ENCODE data around the gene FHOD1.
A peak's percentile ranks its signal among the peaks of the same experiment; 100 is the strongest.

The FHOD1 gene
- total RNA-seq = 29.2 to 44.7 (median 34.2) reads per million in 4 donors

DNA sequence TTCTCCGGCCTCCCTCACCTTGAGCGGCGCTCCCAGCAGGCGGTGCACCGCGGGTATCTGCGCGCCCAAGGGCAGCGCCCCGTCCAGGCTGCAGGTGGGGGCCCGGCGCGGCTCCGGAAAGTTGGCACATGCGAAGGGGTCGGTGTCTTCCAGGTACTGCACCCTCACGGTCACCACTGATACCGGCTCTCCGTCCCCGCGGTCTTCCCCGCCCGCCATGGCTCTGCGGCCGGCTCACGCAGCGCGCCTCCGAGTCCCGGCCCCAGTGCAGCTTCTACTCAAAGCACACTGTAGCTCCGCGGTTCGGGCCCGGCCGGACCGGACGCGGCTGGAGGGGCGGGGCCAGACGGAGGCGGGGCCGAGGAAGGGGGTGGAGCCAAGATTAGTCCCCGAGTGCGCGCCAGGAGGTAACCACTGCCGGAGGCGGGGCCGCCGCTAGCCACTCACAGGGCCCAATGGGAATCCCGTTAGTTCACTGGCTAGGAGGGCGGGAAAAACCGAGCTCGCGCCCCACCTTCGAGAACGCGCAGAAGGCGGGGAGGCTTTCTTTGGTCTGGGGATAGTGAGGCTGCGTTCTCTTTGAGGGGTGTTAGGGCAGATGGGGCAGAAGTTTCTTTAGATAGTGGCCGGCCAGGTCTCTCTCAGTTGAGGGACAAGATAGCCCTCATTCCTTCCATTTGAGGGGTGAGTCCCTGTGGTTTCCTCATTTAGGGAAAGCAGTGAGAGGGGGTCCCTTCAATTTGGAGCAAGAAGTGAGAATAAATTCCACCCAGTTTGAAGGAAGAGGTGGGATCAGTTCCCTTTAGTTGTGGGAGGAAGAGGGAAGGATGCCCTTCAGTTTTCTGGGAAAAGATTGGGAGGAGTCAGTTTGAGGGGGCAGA, at the start of gene FHOD1:
TSS of gene FHOD1 (minus strand) at position 290 of the 881 bp plus-strand sequence. CDS start at position 219, 71 bp downstream.
- peak; percentile 91 to 97 (median 94) for DNase-seq

DNA sequence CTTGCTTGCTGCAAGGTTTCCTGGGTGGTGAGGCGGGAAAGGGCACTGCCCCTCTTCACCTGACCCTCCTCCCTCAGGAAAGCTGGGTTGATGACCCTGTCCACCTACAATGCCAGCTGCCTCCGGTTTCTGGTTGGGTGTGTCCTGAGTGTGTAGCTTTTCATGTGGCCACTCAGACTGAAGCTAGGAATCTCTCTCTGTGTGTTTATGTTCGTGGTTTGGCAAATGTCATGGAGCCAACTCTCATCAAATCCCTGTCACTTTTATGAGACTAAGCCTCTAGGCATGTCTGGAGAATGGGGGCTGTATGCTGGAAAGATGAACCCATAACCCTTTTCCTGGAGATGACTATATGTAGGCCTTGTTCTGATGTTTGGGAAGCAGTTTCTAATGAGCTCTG, 49.1 kb upstream of the FHOD1 start:
- DNase-seq = no peak

DNA sequence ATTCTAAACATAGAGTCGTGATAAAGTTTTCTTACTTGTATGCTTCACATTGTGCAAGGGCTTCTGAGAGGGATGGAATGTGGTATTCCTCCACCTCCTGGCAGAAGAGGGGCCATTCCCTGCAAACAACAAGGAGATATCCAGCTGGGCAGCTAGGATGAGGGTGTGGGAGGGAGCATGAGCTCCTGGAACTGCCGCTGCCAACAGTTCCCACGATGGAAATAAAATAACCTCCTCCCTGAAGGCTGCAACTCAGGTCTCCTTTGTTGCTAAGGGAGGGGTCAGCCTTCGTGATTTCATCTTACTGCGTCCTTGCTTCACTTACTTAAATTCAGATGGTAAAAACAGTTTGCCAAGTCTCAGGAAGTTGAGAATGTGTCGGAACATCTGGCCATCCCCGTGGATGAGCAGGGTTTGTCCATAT, 47.7 kb upstream of the FHOD1 start:
- no peak for DNase-seq

DNA sequence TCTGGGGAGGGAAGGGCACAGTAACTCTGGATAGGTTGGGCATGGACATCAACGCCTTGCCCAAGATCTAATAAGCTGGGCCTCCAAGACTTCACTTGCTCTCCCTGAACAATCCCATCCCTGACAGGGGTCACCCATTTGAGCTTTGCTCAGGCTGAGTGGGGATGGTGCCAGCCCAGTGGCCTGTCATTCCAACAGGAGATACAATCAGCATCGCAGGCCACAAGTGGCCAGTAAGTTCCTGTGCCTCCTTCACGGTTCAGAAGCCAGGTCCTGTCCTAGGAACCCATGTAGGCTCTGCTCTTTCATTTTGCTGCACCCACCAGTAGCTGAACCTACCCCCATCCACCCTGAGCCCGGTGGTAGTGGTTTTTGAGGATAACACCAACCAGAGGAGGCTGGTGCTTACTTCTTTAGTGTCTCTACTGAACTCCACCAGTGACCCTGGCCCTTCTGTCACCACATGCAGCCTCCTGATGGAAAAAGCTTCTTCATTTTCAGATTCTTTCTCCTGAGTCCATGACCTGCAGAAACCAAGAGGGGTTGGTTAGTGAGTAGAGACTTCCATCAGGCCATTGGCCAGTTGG, 47.0 kb upstream of the FHOD1 start:
- DNase-seq = no peak

DNA sequence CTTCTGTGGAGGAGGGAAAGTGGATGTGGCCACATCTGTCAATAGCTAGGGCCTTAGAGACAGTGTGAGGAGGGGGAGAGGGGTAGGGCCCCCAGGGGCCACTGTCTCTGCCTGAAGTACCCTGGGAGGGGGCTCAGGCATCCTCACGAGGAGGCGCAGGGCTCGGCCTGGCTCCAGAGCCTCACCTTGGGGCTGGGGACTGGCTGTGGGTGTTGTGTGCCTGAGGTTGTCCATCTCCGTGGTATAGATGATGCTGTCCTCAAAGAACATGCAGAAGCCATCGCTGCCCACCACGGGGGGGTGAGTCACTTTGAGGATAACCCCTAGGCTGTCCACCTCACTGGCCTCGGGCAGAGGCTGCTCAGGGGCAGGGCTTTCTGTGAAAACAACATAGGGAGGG, 44.2 kb upstream of the FHOD1 start:
- DNase-seq = no peak

DNA sequence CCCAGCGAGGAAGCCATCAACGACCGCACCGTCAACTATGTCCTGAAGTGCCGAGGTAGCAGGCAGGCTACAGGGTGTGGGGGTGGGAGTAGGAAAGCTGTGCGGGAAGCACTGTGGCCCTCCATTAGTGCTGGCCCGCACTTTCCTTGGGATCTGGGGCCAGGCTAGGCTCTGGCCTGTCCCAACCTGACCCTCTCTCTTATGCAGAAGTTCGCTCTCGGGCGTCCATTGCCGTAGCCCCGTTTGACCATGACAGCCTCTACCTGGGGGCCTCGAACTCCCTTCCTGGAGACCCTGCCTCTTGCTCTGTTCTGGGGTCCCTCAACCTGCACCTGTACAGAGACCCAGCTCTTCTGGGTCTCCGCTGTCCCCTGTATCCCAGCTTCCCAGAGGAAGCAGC, 40.7 kb upstream of the FHOD1 start:
- DNase-seq = no peak

DNA sequence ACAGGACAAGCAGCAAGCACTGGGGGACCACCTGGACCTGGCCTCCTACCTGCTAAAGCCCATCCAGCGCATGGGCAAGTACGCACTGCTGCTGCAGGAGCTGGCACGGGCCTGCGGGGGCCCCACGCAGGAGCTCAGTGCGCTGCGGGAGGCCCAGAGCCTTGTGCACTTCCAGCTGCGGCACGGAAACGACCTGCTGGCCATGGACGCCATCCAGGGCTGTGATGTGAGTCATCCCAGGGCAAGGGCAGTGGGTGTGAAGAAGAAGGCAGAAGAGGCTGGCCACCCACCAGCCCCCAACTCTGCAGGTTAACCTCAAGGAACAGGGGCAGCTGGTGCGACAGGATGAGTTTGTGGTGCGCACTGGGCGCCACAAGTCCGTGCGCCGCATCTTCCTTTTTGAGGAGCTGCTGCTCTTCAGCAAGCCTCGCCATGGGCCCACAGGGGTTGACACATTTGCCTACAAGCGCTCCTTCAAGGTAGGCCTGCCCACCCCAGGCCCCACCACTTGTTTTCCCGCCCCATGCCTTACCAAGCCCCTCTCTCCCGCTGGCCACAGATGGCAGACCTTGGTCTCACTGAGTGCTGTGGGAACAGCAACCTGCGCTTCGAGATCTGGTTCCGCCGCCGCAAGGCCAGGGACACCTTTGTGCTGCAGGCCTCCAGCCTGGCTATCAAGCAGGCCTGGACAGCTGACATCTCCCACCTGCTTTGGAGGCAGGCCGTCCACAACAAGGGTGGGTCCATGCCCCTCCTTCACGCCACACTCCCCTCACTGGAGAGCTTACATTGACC, 39.4 kb upstream of the FHOD1 start:
- DNase-seq = no peak

DNA sequence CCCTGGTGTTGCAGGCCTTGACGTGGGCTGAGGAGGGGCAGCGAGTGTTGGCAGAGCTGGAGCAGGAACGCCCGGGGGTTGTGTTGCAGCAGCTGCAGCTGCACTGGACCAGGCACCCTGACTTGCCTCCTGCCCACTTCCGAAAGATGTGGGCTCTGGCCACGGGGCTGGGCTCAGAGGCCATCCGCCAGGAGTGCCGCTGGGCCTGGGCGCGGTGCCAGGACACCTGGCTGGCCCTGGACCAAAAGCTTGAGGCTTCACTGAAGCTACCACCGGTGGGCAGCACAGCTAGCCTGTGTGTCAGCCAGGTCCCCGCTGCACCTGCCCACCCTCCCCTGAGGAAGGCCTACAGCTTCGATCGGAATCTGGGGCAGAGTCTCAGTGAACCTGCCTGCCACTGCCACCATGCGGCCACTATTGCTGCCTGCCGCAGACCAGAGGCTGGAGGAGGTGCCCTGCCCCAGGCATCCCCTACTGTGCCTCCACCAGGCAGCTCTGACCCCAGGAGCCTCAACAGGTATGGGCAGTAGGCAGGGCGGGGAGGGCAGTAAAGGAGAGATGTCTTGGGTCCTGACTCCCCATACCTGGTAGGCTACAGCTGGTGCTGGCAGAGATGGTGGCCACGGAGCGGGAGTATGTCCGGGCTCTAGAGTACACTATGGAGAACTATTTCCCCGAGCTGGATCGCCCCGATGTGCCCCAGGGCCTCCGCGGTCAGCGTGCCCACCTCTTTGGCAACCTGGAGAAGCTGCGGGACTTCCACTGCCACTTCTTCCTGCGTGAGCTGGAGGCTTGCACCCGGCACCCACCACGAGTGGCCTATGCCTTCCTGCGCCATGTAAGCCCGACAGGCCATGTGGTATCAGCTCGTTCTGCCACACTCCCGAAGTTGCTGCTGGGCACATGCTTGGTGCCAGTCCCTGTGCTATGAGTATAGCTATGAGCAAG, 37.7 kb upstream of the FHOD1 start:
- DNase-seq = no peak

DNA sequence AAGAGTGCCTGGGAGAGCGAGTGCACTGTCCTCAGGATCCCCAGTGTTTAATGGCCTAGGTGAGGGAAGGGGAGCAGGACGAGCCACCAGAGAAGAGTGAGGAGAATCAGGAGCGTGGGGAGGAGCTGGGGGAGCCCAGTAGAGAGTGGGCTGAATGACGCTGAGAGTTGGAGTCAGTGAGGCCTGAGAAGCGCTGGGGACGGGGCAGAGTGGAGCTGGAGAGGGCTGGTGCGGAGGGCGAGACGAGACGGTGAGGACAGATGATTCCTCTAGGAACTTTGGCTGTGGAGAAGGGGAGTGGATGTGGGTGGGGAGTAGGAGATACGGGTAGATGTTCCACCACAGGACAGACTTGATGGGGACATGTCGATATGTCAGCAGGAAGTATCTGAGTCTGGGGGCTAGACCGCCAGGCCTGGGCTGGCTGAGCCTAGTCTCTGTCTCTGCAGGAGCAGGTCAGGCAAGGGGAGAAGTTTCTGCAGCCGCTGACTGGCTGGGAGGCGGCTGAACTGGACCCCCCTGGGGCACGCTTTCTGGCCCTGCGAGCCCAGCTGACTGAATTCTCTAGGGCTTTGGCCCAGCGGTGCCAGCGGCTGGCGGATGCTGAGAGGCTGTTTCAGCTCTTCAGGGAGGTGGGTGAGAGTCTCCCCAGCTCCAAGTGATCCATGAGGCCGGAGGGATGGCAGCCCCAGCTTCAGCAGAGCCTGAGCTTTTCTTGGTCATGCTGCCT, 36.7 kb upstream of the FHOD1 start:
- no peak for DNase-seq

DNA sequence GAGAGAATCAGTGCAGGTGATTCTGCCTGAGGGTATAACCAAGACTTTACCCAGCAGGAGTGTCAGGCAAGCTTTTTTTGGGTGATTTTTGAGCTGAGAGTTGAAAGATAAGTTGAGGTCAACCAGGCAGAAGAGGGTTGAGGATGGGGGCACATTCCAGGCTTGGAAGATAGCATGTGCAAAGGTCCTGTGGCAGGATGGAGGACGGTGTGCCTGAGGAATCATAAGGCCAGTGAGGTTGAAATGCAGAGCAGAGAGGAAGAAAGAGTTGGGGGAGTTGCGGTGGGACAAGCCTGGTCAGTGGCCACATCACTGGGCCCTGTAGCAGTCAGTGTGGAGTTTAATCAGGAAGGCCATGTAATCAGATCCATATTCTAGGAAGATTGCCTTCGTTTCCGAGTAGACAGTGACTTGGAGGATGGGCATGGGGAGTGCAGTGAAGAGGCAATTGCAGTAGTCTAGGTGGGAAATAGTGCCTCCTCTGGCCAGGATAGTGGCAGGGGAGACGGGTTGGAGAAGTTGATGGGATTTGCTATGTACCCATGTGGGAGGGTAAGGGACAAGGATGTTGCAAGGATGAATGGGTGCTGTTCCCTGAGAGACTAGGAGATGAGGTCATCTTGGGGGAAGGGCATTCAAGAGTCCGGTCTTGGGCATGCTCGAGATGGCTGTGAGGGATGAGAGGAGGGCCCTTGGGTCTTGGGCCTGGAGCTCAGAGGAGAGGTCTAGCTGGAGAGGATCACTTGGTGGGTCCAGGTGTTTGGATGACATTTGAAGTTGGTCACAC, 36.0 kb upstream of the FHOD1 start:
- DNase-seq = no peak

DNA sequence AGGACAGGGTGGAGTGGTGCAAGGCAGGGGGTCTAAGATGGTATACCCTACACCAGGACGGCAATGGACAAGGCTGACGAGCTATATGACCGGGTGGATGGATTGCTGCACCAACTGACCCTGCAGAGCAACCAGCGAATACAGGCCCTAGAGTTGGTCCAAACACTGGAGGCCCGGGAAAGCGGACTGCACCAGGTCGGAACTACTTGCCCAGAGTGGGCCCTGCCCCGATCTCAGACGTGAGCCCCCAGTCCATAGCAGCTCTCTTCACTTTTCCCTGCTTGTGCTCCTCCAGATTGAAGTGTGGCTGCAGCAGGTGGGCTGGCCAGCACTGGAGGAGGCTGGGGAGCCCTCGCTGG, 35.1 kb upstream of the FHOD1 start:
- no peak for DNase-seq

DNA sequence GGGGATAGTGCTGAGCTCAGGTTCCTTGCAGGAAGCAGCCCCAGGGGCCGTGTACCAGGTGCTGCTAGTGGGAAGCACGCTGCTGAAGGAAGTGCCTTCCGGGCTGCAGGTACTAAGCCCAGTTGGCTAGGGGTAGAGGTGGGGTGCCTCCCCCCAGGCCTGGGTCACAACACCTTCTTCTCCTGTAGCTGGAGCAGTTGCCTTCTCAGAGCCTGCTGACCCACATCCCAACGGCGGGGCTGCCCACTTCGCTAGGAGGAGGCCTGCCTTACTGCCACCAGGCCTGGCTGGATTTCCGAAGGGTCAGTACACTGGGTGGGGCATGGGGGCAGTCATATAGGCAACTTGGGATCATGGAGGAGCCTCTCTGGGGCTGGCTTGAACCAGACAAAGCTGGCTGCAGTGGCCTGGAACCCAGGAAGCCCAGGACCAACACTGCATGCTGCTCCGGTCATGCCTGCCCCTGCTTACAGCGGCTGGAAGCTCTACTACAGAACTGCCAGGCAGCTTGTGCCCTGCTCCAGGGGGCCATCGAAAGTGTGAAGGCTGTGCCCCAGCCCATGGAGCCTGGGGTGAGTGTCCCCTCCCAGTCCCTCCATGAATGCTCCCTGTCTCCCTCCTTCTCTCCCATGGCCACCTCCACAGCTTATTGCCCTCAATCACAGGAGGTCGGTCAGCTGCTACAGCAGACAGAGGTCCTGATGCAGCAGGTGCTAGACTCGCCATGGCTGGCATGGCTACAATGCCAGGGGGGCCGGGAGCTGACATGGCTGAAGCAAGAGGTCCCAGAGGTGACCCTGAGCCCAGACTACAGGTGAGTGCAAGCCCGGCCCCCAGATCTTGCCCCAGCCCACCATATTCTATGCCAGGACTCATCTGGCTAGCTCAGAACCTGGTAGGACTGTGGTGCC, 34.5 kb upstream of the FHOD1 start:
- DNase-seq = no peak

DNA sequence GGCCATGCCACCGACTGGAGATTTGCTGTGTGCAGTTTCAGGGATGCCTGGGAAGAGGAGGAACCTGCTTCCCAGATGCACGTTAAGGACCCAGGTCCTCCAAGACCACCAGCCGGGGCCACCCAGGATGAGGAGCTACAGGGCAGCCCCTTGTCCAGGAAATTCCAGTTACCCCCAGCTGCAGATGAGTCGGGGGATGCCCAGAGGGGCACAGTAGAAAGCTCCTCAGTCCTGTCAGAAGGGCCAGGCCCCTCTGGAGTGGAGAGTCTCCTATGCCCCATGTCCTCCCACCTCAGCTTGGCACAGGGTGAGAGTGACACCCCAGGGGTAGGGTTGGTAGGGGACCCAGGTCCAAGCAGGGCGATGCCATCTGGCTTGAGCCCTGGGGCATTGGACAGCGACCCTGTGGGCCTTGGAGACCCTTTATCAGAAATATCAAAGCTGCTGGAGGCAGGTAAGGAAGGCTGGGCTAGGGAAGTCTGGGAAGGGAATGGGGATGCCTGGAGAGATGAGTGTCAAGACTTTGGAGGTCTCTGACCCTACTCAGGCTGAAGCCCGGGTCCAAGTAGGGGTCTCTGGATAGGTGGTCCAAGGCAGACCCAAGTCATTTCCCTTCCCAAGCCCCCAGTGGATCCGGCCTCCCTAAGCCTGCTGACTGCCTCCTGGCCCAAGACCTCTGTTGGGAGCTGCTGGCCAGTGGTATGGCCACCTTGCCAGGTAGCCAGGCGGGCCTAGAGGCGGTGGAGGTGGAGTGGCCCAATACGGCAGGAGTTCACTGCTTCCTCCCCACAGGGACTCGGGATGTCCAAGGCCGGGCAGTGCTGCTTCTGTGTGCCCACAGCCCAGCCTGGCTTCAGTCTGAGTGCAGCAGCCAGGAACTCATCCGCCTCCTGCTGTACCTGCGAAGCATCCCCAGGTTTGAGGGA, 33.1 kb upstream of the FHOD1 start:
- DNase-seq = no peak

DNA sequence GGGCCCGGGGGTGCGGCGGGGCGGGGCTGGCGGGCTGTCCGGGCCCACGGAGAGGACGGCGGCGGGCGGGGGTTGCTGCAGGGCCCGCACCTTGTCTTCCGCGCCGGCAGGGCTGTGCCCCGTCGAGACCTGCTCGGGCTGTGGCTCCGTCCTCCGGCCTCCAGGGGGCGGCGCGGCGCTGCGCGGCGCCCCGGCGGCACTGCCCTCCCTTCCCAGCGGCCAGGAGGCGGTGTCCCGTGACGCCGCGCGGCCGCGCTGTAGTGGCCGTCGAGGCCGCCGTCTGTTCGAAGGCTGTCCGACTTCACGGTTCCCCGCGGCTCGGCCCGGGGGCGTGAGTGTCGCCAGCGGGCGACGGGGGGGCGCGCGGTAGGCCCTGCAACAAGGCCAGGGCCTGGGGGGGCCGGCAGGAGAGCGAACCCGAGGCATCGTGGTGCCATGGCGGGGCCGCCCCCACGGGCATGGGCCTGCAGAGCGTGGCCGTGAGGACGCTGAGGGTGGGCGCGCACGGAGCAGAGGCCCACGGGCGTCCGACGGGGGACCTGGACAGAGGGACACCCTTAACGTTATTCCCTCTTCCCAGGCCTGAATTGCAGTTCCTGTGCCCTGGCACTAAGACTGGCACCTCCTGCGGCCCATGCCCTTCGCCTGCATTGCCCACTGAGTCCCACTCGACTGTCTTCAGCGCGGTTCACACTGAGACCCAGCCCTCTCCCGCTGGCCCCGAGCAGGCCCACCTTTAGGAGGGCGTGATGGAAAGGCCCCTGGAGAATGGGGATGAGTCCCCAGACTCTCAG, 32.2 kb upstream of the FHOD1 start, which contains the start of gene PLEKHG4:
TSS of gene PLEKHG4 (plus strand) at position 237 of the 794 bp plus-strand sequence. CDS start at position 750, 513 bp downstream.
- peak; percentile 63 to 83 (median 69) for DNase-seq

DNA sequence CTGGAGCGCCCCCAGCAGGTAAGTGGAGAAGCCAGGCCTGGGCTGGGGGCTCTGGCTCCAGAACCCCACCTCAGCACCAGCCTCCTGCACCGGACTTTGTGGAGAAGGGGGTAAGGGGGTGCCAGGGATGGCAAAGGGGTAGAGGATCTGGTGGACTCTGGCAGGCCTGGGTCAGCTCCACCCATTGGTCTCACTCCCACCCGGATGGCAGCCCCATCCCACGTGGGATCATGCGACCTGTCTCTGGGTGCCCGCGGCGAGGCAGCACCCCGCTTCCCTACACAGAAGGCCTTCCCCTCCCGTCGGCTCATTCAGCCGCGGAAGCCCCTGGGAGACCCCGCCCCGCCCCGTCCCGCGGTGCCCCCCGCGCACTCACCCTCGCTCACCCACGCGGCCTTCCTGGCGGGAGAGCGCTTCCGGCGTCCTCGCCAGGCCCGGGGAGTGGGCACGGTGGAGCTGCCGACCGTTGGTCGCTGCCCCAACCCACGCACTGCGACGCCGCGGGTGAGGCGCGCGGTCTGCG, 31.6 kb upstream of the FHOD1 start:
- DNase-seq = peak in 4 of 5 donors; percentile 25 to 52 (median 28)

DNA sequence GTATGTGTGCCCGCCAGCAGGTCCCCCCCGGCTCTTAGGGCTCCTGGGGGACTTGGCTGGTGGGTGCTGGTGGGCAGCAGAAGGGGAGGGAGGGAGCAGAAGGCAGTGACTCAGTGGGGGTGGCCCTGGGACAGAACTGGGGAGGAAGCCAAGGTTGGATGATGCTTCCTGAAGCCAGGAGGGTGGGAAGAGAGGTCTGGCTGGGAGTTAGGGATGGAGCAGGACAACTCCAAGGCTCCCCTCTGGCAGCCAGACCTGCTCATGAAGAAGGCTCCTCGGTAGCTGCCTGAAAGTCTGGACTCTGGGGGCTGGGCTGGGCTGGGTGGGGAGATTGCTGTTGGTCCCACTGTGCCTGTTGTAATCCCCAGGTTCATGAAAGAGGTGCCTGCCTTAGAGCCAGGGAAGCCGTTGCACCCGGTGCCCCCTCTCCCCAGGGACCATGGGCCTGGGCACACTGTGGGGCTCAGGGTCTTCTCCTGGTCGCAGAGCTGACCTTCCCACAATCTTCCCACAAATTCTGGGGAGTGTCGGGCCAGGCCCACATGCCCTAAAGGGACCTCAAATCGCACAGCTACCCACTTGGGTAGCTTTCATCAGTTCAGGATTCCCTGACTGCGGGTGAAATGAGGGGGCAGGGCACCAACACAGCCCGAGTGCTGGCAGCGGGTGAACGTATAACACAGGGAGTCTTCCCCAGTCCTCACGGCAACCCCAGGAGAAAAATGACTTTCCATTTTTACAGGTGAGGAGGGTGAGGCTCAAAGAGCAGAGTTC, 30.9 kb upstream of the FHOD1 start:
- DNase-seq = no peak

Measured in T-helper 1 cell (primary cell).